Neuronal stem cell (in vitro differentiated cells): ENCODE data around the gene DRGX.

Experiments used
- DNase-seq: peaks from one replicate; pipeline ENCODE4 v3.0.0-alpha.2; 2013; ENCODE audit warnings: low spot score
- H2AFZ ChIP-seq: one replicate; pipeline ENCODE4 v1.6.1; 2013; ENCODE audit warnings: mild to moderate bottlenecking, low read length, inconsistent platforms
- H2AK5ac ChIP-seq: 2 replicates; pipeline ENCODE4 v1.6.1; 2013; ENCODE audit warnings: low read depth, mild to moderate bottlenecking, inconsistent platforms, low read length, moderate library complexity, mixed read lengths
- H2BK120ac ChIP-seq: 2 replicates; pipeline ENCODE4 v1.6.1; 2013; ENCODE audit warnings: low read depth, mild to moderate bottlenecking, inconsistent platforms, low read length, moderate library complexity, mixed read lengths
- H2BK12ac ChIP-seq: one replicate; pipeline ENCODE4 v1.6.1; 2013; ENCODE audit warnings: low read length, inconsistent platforms
- H2BK15ac ChIP-seq: 2 replicates; pipeline ENCODE4 v1.6.1; 2013; ENCODE audit warnings: mild to moderate bottlenecking, low read length, inconsistent platforms, mixed read lengths
- H2BK5ac ChIP-seq: one replicate; pipeline ENCODE4 v1.6.1; 2013; ENCODE audit warnings: inconsistent platforms, mild to moderate bottlenecking, low read length, moderate library complexity
- H3K14ac ChIP-seq: one replicate; pipeline ENCODE4 v1.6.1; 2013; ENCODE audit warnings: low read length, inconsistent platforms
- H3K18ac ChIP-seq: 2 replicates; pipeline ENCODE4 v1.6.1; 2013; ENCODE audit warnings: low read length, inconsistent platforms
- H3K23ac ChIP-seq: 2 replicates; pipeline ENCODE4 v1.6.1; 2013; ENCODE audit warnings: low read depth, mild to moderate bottlenecking, mixed read lengths, low read length, inconsistent platforms; ENCODE audit not compliant: poor library complexity
- H3K27ac ChIP-seq: replicated peaks from 3 replicates; pipeline ENCODE4 v1.5.1; 2013; ENCODE audit warnings: low read length, inconsistent platforms
- H3K27me3 ChIP-seq, 3 experiments: 2 replicates each; pipeline ENCODE4 v1.6.1; 2013; ENCODE audit warnings: low read length in 3 of 3, mild to moderate bottlenecking in 2 of 3, inconsistent platforms in 1 of 3, low read depth in 1 of 3, mixed read lengths in 1 of 3, moderate library complexity in 1 of 3; ENCODE audit not compliant: control insufficient read depth in 3 of 3, insufficient read depth in 3 of 3
- H3K36me3 ChIP-seq, 2 donors: replicated peaks in 1 of 2; 2 replicates each; pipeline ENCODE4 v1.6.1; 2013; ENCODE audit warnings: low read length in 2 of 2; ENCODE audit not compliant: control insufficient read depth in 2 of 2, insufficient read depth in 2 of 2
- H3K4ac ChIP-seq: 2 replicates; pipeline ENCODE4 v1.6.1; 2013; ENCODE audit warnings: inconsistent platforms, mild to moderate bottlenecking, low read length, moderate library complexity
- H3K4me1 ChIP-seq, 2 donors: 1 replicate in 1 of 2; 2 replicates in 1 of 2; pipeline ENCODE4 v1.6.1; 2013; ENCODE audit warnings: low read length in 2 of 2, low read depth in 1 of 2; ENCODE audit not compliant: control insufficient read depth in 2 of 2, insufficient read depth in 1 of 2
- H3K4me2 ChIP-seq: one replicate; pipeline ENCODE4 v1.6.1; 2013; ENCODE audit warnings: mild to moderate bottlenecking, low read length, inconsistent platforms; ENCODE audit not compliant: insufficient read depth, poor library complexity, severe bottlenecking
- H3K4me3 ChIP-seq, 2 donors: 2 replicates each; pipeline ENCODE4 v1.5.1; 2013; ENCODE audit warnings: low read length in 2 of 2, mild to moderate bottlenecking in 2 of 2, inconsistent platforms in 1 of 2, moderate library complexity in 1 of 2
- H3K79me1 ChIP-seq: one replicate; pipeline ENCODE4 v1.6.1; 2013; ENCODE audit warnings: low read depth, mild to moderate bottlenecking, inconsistent platforms, low read length, moderate library complexity
- H3K9ac ChIP-seq: one replicate; pipeline ENCODE4 v1.6.1; 2013; ENCODE audit warnings: mild to moderate bottlenecking, low read depth, low read length, inconsistent platforms; ENCODE audit not compliant: poor library complexity
- H3K9me3 ChIP-seq, 2 donors: replicated peaks in 1 of 2; 2 replicates each; pipeline versions ENCODE3 to v1.6.1; 2013; ENCODE audit warnings: low read length in 2 of 2, mild to moderate bottlenecking in 2 of 2, inconsistent platforms in 1 of 2, low read depth in 1 of 2, mixed read lengths in 1 of 2, moderate library complexity in 1 of 2; ENCODE audit not compliant: control insufficient read depth in 2 of 2, insufficient read depth in 1 of 2
- H4K8ac ChIP-seq: one replicate; pipeline ENCODE4 v1.6.1; 2013; ENCODE audit warnings: low read depth, mild to moderate bottlenecking, inconsistent platforms, low read length, moderate library complexity
- H4K91ac ChIP-seq: one replicate; pipeline ENCODE4 v1.6.1; 2013; ENCODE audit warnings: low read length, low read depth, mild to moderate bottlenecking, inconsistent platforms; ENCODE audit not compliant: poor library complexity
- WGBS, 2 donors: extraction: QIAGEN DNeasy Blood & Tissue Kit; methylation state at CpG; one replicate each; pipeline ENCODE4 v1.1.7; 2013; ENCODE audit warnings: missing lambda C conversion rate in 2 of 2, mixed read lengths in 1 of 2; ENCODE audit not compliant: insufficient read length in 2 of 2, insufficient replicate concordance in 1 of 2; ENCODE audit errors: extremely low coverage in 2 of 2; 5-methylcytosine and 5-hydroxymethylcytosine counted together

DRGX gene

GRCh38 chr10:49441488-49442476, 45.9 kb upstream of the DRGX start:
- no CpG with 5 or more reads among the region's 46 CpGs for WGBS, 2 donors
- Histone ChIP-seq H2AFZ (no peak overlapping the region), H2BK15ac (no peak overlapping the region), H3K4ac (peak overlapping the region; percentile 78), H2BK120ac (no peak overlapping the region), H3K9ac (no peak overlapping the region), H4K91ac (no peak overlapping the region), H2BK5ac (no peak overlapping the region), H3K9me3 (no peaks in the 10 kb centered on the region), H2AK5ac (no peak overlapping the region), H3K36me3 (no peaks in the 10 kb centered on the region), H3K18ac (peak overlapping the region; percentile 33), H3K4me2 (no peak overlapping the region), H3K4me3 (no peak overlapping the region), H2BK12ac (no peak overlapping the region), H3K27ac (no peak overlapping the region), H4K8ac (no peak overlapping the region), H3K23ac (no peak overlapping the region), H3K14ac (no peak overlapping the region), H3K4me1 (no peaks in the 10 kb centered on the region), H3K79me1 (no peaks in the 10 kb centered on the region), H3K27me3 (no peaks in the 10 kb centered on the region)
- DNase-seq, result no peak

- no peaks in the 10 kb centered on the region for H3K79me1 ChIP-seq
- no peak overlapping the region for H2BK120ac ChIP-seq
- H3K27me3 ChIP-seq, result no peaks in the 10 kb centered on the region
- H3K9me3 ChIP-seq, result no peaks in the 10 kb centered on the region
- no peaks in the 10 kb centered on the region for H3K4me1 ChIP-seq
- H2BK5ac ChIP-seq, result no peak overlapping the region
- H2AFZ ChIP-seq, result no peak overlapping the region
- no peak overlapping the region for H2BK12ac ChIP-seq
- H2AK5ac ChIP-seq, result no peak overlapping the region
- no peak overlapping the region for H3K4me2 ChIP-seq
- H3K9ac ChIP-seq, result no peak overlapping the region
- no peak overlapping the region for H3K18ac ChIP-seq
- no peak overlapping the region for H3K23ac ChIP-seq
- H3K14ac ChIP-seq, result no peak overlapping the region
- DNase-seq, result no peak
- no peak overlapping the region for H3K4me3 ChIP-seq
- H2BK15ac ChIP-seq, result no peak overlapping the region
- no peak overlapping the region for H3K27ac ChIP-seq
- no peaks in the 10 kb centered on the region for H3K36me3 ChIP-seq
- H3K4ac ChIP-seq, result no peak overlapping the region
- WGBS, 2 donors, result no CpG with 5 or more reads among the region's 2 CpGs
- no peak overlapping the region for H4K91ac ChIP-seq
- H4K8ac ChIP-seq, result no peak overlapping the region
These were observed 39.3 kb upstream of the DRGX start for GRCh38 chr10:49435225-49435624.

GRCh38 chr10:49433069-49433468, 37.2 kb upstream of the DRGX start:
- Histone ChIP-seq H3K4me2 (no peak overlapping the region), H3K36me3 (no peaks in the 10 kb centered on the region), H2AK5ac (no peak overlapping the region), H4K91ac (no peak overlapping the region), H2BK5ac (no peak overlapping the region), H3K27me3 (no peaks in the 10 kb centered on the region), H3K79me1 (no peaks in the 10 kb centered on the region), H2BK12ac (no peak overlapping the region), H3K4ac (no peak overlapping the region), H4K8ac (no peak overlapping the region), H3K9me3 (no peaks in the 10 kb centered on the region), H3K14ac (no peak overlapping the region), H2BK120ac (no peak overlapping the region), H3K27ac (no peak overlapping the region), H3K9ac (no peak overlapping the region), H2BK15ac (no peak overlapping the region), H3K18ac (no peak overlapping the region), H3K4me1 (peaks cover 0 to 2% of the 10 kb centered on the region in 2 donors), H3K23ac (no peak overlapping the region), H3K4me3 (no peak overlapping the region), H2AFZ (no peak overlapping the region)
- WGBS, 2 donors, result no CpG with 5 or more reads among the region's 2 CpGs
- DNase-seq, result no peak

- Histone ChIP-seq H4K8ac (no peak overlapping the region), H3K9ac (no peak overlapping the region), H3K23ac (no peak overlapping the region), H3K9me3 (peaks cover 0 to under 1% of the 10 kb centered on the region in 2 donors), H3K18ac (no peak overlapping the region), H2BK12ac (no peak overlapping the region), H2AK5ac (no peak overlapping the region), H3K27me3 (no peaks in the 10 kb centered on the region), H3K27ac (no peak overlapping the region), H3K14ac (no peak overlapping the region), H2AFZ (no peak overlapping the region), H4K91ac (no peak overlapping the region), H3K4ac (no peak overlapping the region), H3K4me2 (no peak overlapping the region), H3K4me3 (no peak overlapping the region), H2BK120ac (no peak overlapping the region), H3K36me3 (no peaks in the 10 kb centered on the region), H2BK15ac (no peak overlapping the region), H3K4me1 (peaks cover 0 to 2% of the 10 kb centered on the region in 2 donors), H2BK5ac (no peak overlapping the region), H3K79me1 (no peaks in the 10 kb centered on the region)
- no peak for DNase-seq
- WGBS, 2 donors, result no CpG with 5 or more reads among the region's 2 CpGs
These were observed 35.5 kb upstream of the DRGX start for GRCh38 chr10:49431426-49431825.
